Measurements from ENCODE around the gene KSR2.

The KSR2 gene

GRCh38 chr12:117968826-117969659, at the start of gene KSR2:
Gene KSR2 (minus strand): TSS chr12:117968990. CDS start chr12:117968255, 735 bp downstream.
- TF ChIP-seq CTCF (IDR thresholded peaks at IDR 0.05; ENCODE audit: low read depth, low read length): no peak
- DNase-seq (ENCODE audit: low read depth in 2 of 2): peak; percentile 4 to 16
- peak within 1 kb of the TSS in 1 of 2 donors; percentile 30 for H3K4me3 ChIP-seq (replicated peaks in 1 of 2; ENCODE audit: low read depth in 2 of 2, low read length in 2 of 2)

- TF ChIP-seq CTCF (IDR thresholded peaks at IDR 0.05; ENCODE audit: low read depth, low read length): no peak
- no peak for DNase-seq (ENCODE audit: low read depth in 2 of 2)
- no peak overlapping the region for H3K4me3 ChIP-seq (replicated peaks in 1 of 2; ENCODE audit: low read depth in 2 of 2, low read length in 2 of 2)
Measured at GRCh38 chr12:118017926-118018325, 49.1 kb upstream of the KSR2 start.

GRCh38 chr12:118016424-118017264, 47.9 kb upstream of the KSR2 start, which contains the start of gene RFC5:
Gene RFC5 (plus strand): TSS chr12:118016703. CDS start chr12:118016828, 125 bp downstream.
- peak; percentile 98 for DNase-seq (ENCODE audit: low read depth in 2 of 2)
- no peak for TF ChIP-seq CTCF (IDR thresholded peaks at IDR 0.05; ENCODE audit: low read depth, low read length)
- H3K4me3 ChIP-seq (replicated peaks in 1 of 2; ENCODE audit: low read depth in 2 of 2, low read length in 2 of 2): peak within 1 kb of the TSS; percentile 96 to 97

GRCh38 chr12:118015944-118016343, 47.2 kb upstream of the KSR2 start:
- DNase-seq (ENCODE audit: low read depth in 2 of 2): no peak
- TF ChIP-seq CTCF (IDR thresholded peaks at IDR 0.05; ENCODE audit: low read depth, low read length): no peak
- H3K4me3 ChIP-seq (replicated peaks in 1 of 2; ENCODE audit: low read depth in 2 of 2, low read length in 2 of 2): peak overlapping the region; percentile 96 to 97

GRCh38 chr12:118015306-118015705, 46.5 kb upstream of the KSR2 start:
- no peak for DNase-seq (ENCODE audit: low read depth in 2 of 2)
- no peak overlapping the region for H3K4me3 ChIP-seq (replicated peaks in 1 of 2; ENCODE audit: low read depth in 2 of 2, low read length in 2 of 2)
- no peak for TF ChIP-seq CTCF (IDR thresholded peaks at IDR 0.05; ENCODE audit: low read depth, low read length)

- DNase-seq (ENCODE audit: low read depth in 2 of 2): peak in 1 of 2 donors; percentile 40
- H3K4me3 ChIP-seq (replicated peaks in 1 of 2; ENCODE audit: low read depth in 2 of 2, low read length in 2 of 2): no peak overlapping the region
- TF ChIP-seq CTCF (IDR thresholded peaks at IDR 0.05; ENCODE audit: low read depth, low read length): no peak
Measured at GRCh38 chr12:118013283-118013682, 44.5 kb upstream of the KSR2 start.
